NCI-H128 (cell line): Measurements from ENCODE around the gene EDAR.

ENCODE experiments used
- DNase-seq: peaks from one replicate; lab custom pipeline; 2025; ENCODE audit not compliant: unreplicated experiment; lab: John Stamatoyannopoulos, UW

Gene EDAR

DNA sequence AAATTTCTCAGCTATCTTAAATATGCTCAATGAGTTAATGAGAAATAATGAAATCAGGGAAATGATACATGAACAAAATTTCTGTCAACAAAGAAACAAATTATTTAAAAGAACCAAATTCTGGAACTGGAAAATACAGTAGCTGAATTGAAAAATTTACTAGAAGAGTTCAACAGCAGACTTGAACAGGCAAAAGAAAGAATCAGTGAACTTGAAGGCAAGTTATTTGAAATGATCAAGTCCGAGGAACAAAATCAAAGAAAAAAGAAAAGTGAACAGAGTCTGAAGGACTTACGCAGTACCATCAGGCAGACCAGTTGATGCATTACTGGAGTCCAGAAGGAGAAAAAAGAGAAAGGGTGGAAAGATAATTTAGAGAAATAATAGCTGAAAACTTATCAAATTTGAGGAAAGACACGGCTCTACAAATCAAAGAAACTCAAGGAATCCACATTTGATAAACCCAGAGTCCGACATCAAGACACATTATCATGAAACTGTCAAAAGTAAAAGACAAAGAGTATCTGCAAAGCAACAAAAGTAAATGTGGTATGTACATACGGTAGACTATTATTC, 118.9 kb downstream of the EDAR start:
- DNase-seq, result no peak

DNA sequence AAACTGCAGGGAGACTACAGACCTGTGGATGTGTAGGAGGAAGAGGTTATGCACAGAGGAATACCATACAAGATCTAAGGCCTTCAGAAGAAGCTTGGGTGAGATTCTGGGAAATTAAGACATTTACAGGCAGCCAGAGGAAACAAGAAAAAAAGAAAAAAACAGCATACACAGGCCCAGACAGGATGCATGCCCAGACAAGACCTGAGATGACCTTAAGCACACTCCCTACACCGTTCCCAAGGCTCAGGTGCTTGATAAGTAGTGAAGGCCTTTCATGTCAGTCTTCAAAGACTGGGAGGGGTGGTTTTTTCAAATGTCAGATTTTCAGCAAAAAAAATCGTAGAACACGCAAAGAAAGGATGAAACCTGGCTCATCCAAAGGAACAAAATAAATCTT, 119.5 kb downstream of the EDAR start:
- DNase-seq, result no peak

DNA sequence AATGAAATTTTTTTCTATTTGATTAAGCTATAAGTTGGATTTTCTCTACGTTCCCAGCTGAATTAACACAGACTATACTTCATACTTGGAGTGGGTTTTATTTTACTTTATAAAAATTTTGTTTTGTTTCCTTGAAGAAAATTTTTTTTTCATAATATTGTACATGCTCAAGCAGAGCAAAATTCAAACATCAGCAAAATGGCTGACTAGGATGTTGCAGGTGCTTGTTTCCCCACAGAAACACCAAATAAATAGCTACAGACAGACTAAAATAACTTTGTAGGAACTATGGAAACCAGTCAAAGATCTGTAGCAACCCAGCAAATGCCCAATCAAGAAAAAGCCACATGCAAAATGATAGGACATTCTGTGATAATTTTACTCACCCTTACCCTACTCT, 120.1 kb downstream of the EDAR start:
- no peak for DNase-seq

DNA sequence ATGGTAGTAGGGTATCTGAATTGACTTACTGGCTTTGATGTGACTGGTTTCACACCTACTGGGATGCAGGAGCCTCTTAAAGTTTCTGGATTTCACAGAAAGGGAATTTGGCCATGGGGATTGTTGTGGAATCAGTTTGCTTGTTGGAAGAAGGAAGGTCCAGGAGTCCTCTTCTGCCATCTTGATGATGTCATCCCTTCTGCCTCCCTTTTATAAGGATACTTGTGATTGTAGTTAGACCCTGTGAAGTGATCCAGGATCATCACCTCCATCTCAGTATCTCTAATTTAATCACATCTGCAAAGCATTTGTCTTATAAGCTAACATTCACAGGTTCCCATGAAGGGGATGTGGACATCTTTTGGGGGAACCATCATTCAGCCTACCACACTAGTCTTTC, 123.0 kb downstream of the EDAR start:
- no peak for DNase-seq

DNA sequence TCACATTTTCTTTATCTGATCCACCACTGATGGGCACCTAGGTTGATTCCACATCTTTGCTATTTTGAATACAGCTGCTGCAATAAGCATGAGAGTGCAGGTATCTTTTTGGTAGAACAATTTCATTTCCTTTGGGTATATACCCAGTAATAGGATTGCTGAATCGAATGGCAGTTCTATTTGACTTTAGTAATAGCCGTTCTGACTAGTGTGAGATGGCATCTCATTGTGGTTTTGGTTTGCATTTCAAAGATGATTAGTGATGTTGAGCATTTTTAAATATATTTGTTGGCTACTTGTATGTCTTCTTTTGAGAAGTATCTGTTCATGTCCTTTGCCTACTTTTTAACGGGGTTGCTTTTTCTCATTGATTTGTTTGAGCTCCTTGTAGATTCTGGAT, 130.1 kb downstream of the EDAR start:
- DNase-seq, result no peak

DNA sequence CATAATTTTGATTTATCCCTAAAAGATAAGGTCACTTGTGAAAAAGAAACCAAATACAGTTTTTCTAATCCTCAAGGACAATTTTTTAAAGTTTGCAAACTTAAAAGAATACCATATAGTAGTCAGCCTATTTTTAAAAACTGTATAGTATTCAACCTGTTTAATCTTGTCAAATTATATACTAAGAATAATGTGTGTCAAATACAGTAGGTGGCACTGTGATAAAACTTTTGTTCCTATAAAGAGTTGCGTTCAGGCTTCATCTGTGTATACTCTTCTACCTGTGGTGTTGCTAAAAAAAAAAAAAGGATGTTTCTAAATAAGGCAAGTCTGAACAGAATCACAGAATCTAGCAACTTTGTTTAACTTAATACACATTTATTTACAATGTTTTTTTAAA, 133.8 kb downstream of the EDAR start:
- DNase-seq, result no peak

DNA sequence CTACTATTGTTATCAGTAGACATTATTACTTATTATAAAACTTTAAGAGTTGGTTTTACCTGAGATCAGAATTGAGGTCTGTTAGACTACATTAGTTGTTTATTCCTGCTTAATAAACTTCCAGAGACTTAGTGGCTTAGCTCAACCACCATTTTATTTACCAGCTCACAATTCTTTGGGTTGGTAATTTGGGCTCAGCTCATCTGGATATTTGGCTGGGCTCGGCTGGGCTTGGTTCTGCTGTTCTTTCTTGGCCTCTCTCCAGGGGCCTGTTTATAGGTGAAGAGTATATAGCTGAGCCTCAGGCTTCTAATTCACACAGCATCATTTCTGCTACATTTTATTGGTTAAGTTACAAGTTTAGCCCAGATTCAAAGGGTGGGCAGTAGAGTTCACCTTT, 134.5 kb downstream of the EDAR start:
- no peak for DNase-seq

DNA sequence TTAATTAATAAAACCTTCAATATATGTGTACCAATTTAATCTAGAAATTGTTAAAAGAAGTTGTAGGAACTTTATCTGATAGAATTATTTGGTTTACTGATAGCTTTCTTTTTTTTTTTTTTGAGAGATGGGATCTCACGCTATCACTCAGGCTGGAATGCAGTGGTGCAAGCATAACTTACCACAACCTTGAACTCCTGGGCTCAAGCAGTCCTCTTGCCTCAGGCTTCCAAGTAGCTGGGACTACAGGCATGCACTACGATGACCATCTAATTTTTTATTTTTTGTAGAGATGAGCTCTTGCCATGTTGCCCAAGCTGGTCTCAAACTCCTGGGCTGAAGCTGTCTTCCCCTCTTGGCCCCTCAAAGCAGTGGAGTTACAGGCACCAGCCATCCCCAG, 135.6 kb downstream of the EDAR start:
- no peak for DNase-seq

DNA sequence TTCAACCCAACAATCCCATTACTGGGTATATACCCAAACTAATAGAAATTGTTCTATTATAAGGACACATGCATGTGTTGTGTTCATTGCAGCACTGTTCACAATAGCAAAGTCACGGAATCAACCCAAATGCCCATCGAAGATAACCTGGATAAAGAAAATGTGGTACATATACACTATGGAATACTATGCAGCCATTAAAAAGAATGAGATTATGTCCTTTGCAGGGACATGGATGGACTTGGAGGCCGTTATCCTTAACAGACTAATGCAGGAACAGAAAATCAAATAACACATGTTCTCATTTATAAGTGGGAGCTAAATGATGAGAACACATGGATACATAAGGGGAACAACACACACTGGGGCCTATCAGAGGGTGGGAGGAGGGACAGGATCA, 136.6 kb downstream of the EDAR start:
- DNase-seq, result no peak

DNA sequence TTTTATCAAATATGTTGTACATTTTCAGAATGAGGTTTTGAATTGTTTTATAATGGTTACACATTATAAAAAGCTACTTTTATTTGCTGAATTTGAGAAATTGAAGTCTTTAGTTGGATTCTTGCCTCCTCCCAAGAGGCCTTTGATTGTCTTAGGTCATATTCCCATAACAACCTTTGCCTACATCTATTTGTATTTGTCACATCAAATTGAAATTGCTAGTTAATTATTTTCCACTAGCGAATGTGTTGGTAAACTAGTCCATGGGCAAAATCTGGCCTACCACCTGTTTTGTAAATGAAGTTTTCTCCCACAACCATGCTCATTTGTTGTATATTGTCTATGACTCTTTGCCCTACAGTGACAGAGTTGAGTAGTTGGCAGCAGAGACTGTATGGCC, 142.0 kb downstream of the EDAR start:
- DNase-seq, result no peak

DNA sequence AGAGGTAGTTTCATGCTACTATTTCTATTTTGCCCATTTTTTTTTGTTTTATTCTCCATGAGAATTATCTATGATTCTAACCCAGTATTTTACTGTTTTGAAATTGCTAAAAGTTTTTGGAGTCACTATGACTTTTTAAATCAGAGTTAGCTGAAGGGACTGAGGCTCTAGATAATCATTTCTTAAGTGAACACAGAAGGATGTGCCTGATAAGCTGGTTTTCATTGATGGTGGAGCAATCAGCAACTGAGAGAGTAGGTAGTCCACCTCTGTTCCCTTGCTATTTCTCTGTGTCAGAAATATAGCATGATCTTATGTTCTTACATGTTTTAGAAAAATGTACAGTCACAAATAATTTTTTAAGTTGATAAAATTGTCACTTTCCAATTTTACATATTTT, 143.1 kb downstream of the EDAR start:
- DNase-seq, result no peak
